CD4-positive, alpha-beta T cell treated with Interleukin-17A for 1 hour (primary cell): ENCODE results near the gene CPHXL.

Experiments
- DNase-seq: peaks from one replicate; pipeline ENCODE4 v3.0.0-alpha.2; 2020

The CPHXL gene

GRCh38 chr16:75697571-75697970, 28.7 kb downstream of the CPHXL start:
- DNase-seq = no peak

- DNase-seq = no peak
Observed at GRCh38 chr16:75695708-75696107, 30.6 kb downstream of the CPHXL start.

- DNase-seq = no peak
Observed at GRCh38 chr16:75687361-75687760, 38.9 kb downstream of the CPHXL start.

GRCh38 chr16:75682308-75682707, 44.0 kb downstream of the CPHXL start:
- DNase-seq = no peak

GRCh38 chr16:75679366-75679765, 46.9 kb downstream of the CPHXL start:
- no peak for DNase-seq

GRCh38 chr16:75676909-75677308, 49.4 kb downstream of the CPHXL start, which contains the start of gene CPHXL2:
Gene CPHXL2 (minus strand): TSS chr16:75677009. CDS start chr16:75676999, 10 bp downstream.
- DNase-seq = no peak

- no peak for DNase-seq
Observed at GRCh38 chr16:75667503-75667902, 58.8 kb downstream of the CPHXL start.
